Heart right ventricle (tissue), 16 donors: ENCODE data around the gene SHMT1. TPM values are rescaled to one million over a fixed set of nuclear protein-coding genes. Genes with fewer than 3 reads are reported as not detected.
A peak's percentile ranks its signal among the peaks of the same experiment; 100 is the strongest.
"Not testable (repeated sequence)": the region's sequence is repeated elsewhere in the genome, so short reads cannot be mapped to it uniquely, and the experiment has no call there.

Experiments
- ATAC-seq, 8 donors: fragments of 200-7000 bp; cut with Tn5 transposase; one replicate each; pipeline ENCODE4 v1.9.1; 2020; ENCODE audit warnings: mild to moderate bottlenecking in 8 of 8, moderate library complexity in 8 of 8, moderate number of reproducible peaks in 1 of 8
- DNase-seq, 2 donors: peaks; one replicate each; pipeline ENCODE4 v3.0.0-alpha.2; 2020
- H3K27ac ChIP-seq, 10 donors: fragments of 200-600 bp; sonication (generic) in 2 of 10; one replicate each; pipeline versions ENCODE4 v1.5.0 to v1.8.0; 2020 to 2022; ENCODE audit warnings: mild to moderate bottlenecking in 3 of 10
- H3K27me3 ChIP-seq, 7 donors: fragments of 200-600 bp; one replicate each; pipeline ENCODE4 v1.8.0; 2021 to 2022; ENCODE audit warnings: mild to moderate bottlenecking in 2 of 7
- H3K36me3 ChIP-seq, 9 donors: fragments of 200-600 bp; sonication (generic) in 1 of 9; one replicate each; pipeline versions ENCODE4 v1.5.0 to v1.8.0; 2020 to 2022; ENCODE audit warnings: mild to moderate bottlenecking in 2 of 9
- H3K4me1 ChIP-seq, 9 donors: fragments of 200-600 bp; sonication (generic) in 1 of 9; one replicate each; pipeline versions ENCODE4 v1.5.0 to v1.8.0; 2020 to 2022; ENCODE audit warnings: mild to moderate bottlenecking in 4 of 9
- H3K4me3 ChIP-seq, 10 donors: fragments of 200-600 bp; sonication (generic) in 2 of 10; one replicate each; pipeline versions ENCODE4 v1.5.0 to v1.8.0; 2020 to 2022; ENCODE audit warnings: mild to moderate bottlenecking in 7 of 10, moderate library complexity in 2 of 10
- H3K9me3 ChIP-seq, 11 donors: fragments of 200-600 bp in 10 of 11; sonication (generic) in 2 of 11; one replicate each; pipeline versions ENCODE4 v1.5.0 to v1.8.0; 2013 to 2022; ENCODE audit warnings: mild to moderate bottlenecking in 2 of 11, control low read depth in 1 of 11, moderate library complexity in 1 of 11
- WGBS, 2 donors: extraction: QIAGEN DNeasy Blood & Tissue Kit; methylation state at CpG; one replicate each; pipeline ENCODE4 v1.1.7; 2013; ENCODE audit warnings: inconsistent platforms in 1 of 2; 5-methylcytosine and 5-hydroxymethylcytosine counted together
- intact Hi-C, 10 donors: fragments of 100-400 bp; cut with DNase I; formaldehyde crosslinking; loops; one replicate each; pipeline versions ENCODE4 v1.11.1 to v1.14.2; 2022
- polyA plus RNA-seq, 2 donors: library from polyadenylated mRNA; stranded (reverse); fragments of 200-250 nt; gene quantifications; one replicate each; pipeline ENCODE4 v1.2.3, GENCODE V29; 2013
- total RNA-seq, 10 donors: library from RNA; stranded (reverse); fragmentation: NEBNext Ultra II Directional in 3 of 10; extraction: Animal tissue kit (Norgen Biotek cat#: 25700) in 3 of 10; gene quantifications; one replicate each; pipeline versions ENCODE4 v1.2.1 to v1.2.4, GENCODE V29; 2021 to 2023
- TF ChIP-seq, protein P1 (sequence below), 9 donors: fragments of 200-600 bp; sonication (generic) in 2 of 9; IDR thresholded peaks; one replicate each; pipeline versions ENCODE4 v1.5.0 to v1.8.0; 2021 to 2022; ENCODE audit warnings: antibody characterized with exemption in 9 of 9, mild to moderate bottlenecking in 5 of 9, moderate library complexity in 1 of 9
- donor health status: Arrhythmogenic right ventricular cardiomyopathy.
- donor health status: ischemic (EF 13 %, LVEDD 7.1; RV severe dilation, severe dysfunction).
- donor health status: healthy with polysubstance abuse.
- donor health status: DM: no; HTN: yes; CAD: no.
- donor health status: DM: no; HTN: no; CAD: no.
- donor health status: ischemic (EF 25% LVEDD 6.9; RV normal size, moderate dysfunction).
- donor health status: ischemic (EF 25% LVEDD 5.7; RV mildly dilated, moderate dysfunction).
- donor health status: healthy.
- donor health status: DM: yes; HTN: yes; CAD: no.
- donor health status: Ischemic cardiomyopathy.
- donor health status: ischemic (EF 35%, LVEDD 5.7; RV mildly dilated, moderate dysfunction).
- donor health status: nonischemic (EF 11% LVEDD 7.7; RV severe dilation, severe dysfunction).
- donor health status: DM: yes; HTN: yes; CAD: no.
- donor health status: PGD.
- donor health status: ischemic (EF 29% LVEDD 5.4; RV normal size, mild dysfunction).
- donor health status: nonischemic (EF 23%, LVEDD 6.1; RV moderate dilation, normal function).

Gene SHMT1
- total and polyA plus RNA-seq, 12 donors, result 2.7 to 11.6 (median 5.9) TPM

DNA sequence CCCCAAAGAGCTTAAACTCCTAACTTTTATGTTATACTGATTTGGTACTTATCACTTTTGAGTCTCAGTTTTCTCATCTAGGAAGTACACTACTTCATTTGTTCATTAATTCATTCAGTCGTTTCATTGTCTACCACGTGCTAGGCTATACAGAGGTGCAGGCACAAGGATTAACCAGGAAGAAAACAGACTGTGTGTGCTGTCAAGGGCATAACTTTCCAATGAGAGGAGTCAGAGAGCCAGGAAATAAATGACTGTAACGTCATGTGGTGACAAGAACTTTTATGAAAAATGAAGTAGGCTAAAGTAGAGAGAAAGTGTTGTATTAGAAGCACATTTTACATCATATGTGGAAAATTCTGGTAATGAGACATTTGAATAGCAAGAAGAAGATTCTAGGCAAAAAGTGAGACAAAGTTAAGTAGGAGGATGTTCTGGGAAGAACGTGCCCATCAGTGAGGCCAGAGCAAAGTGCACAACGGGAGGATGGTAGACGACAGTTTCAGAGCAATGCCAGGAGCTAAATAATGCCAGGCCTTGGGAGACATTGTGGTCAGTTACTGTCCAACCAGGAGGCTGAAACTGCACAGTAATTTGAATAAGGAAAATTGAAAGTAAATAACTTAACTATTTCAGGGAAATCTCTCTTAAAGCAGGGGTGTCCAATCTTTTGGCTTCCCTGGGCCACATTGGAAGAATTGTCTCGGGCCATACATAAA is 38.7 kb upstream of the SHMT1 start:
- H3K4me1 ChIP-seq, ATAC-seq, DNase-seq, H3K27ac ChIP-seq, H3K27me3 ChIP-seq, H3K4me3 ChIP-seq, intact Hi-C loops, H3K9me3 ChIP-seq, H3K36me3 ChIP-seq: not testable (repeated sequence)
- 62 to 64% methylated on average over 5 to 7 of the region's 7 CpGs for WGBS, 2 donors

GRCh38 chr17:18388728-18389127 is 25.4 kb upstream of the SHMT1 start:
- not testable (repeated sequence) for H3K27me3 ChIP-seq, H3K4me1 ChIP-seq, H3K36me3 ChIP-seq, H3K27ac ChIP-seq, H3K4me3 ChIP-seq, DNase-seq, H3K9me3 ChIP-seq
- 61 to 94% methylated on average over 1 to 3 of the region's 10 CpGs for WGBS, 2 donors
- ATAC-seq, result peak in 4 of 8 donors; percentile 33 to 69 (median 48)
- intact Hi-C loops, result loop anchor here in 1 of 10 donors (10.0 kb wide), 1 partner anchor 64 kb away; no protein-coding TSS in a partner anchor

DNA sequence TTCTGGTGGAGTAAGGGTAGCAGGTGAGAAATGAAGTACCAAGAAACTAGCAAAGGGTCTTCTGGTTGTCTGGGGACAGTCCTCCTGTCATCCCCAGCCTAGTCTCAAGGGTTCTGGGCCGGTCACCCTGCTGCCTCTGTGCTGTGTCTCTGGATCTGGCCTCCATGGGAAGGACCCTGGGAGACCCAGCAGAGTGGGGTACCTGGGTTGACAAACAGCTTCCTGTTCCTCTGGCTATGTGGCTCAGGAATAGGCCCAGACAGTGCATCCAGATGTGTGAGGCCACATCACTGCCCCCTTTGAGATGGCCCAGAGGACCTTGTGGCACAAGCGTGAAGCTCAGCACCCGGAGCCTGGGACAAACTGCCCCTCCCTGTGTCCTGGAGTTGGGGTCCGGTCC is 24.9 kb upstream of the SHMT1 start:
- intact Hi-C loops, result loop anchor here in 1 of 10 donors (10.0 kb wide), 1 partner anchor 63 kb away; no protein-coding TSS in a partner anchor
- not testable (repeated sequence) for H3K9me3 ChIP-seq, H3K27ac ChIP-seq, H3K36me3 ChIP-seq, H3K4me1 ChIP-seq, DNase-seq, H3K4me3 ChIP-seq
- peak in 1 of 8 donors; percentile 11 for ATAC-seq
- peaks cover 0 to 10% (median 9%) of the 10 kb centered on the region in 7 donors for H3K27me3 ChIP-seq
- WGBS, 2 donors, result 81 to 94% methylated on average over 4 of the region's 4 CpGs

DNA sequence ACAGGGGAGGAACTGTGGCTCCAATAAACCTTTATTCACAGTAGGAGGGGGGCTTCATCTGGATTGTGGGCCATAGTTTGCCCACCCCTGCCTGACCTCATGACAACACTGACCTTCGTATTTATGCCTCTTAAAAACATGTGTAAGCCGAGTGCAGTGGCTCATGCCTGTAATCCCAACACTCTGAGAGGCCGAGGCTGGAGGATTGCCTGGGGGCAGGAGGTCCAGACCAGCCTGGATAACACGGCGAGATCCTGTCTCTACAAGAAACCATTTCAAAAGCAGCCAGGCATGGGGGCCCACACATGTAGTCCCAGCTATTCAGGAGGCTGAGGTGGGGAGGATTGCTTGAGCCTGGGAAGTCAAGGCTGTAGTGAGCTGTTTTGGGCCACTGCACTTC is 24.2 kb upstream of the SHMT1 start:
- not testable (repeated sequence) for DNase-seq, ATAC-seq, H3K36me3 ChIP-seq, H3K4me3 ChIP-seq, H3K4me1 ChIP-seq, H3K27ac ChIP-seq, H3K9me3 ChIP-seq
- H3K27me3 ChIP-seq, result peaks cover 0 to 17% (median 16%) of the 10 kb centered on the region in 7 donors
- intact Hi-C loops, result loop anchor here in 1 of 10 donors (10.0 kb wide), 1 partner anchor 63 kb away; no protein-coding TSS in a partner anchor
- WGBS, 2 donors, result 85 to 90% methylated on average over 5 of the region's 5 CpGs

DNA sequence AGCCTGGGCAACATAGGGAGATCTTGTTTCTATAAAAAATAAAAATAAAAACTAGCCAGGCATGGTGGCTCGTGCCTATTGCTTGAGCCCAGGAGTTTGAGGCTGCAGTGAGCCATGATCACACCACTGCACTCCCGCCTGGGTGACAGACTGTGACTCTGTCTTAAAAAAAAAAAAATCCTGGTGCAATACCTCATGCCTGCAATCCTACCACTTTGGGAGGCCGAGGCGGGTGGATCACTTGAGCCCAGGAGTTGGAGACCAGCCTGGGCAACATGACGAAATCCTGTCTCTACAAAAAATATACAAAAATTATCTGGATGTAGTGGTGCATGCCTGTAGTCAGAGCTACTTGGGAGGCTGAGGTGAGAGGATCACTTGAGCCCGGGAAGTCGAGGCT is 20.9 kb upstream of the SHMT1 start:
- DNase-seq, H3K36me3 ChIP-seq, H3K4me1 ChIP-seq, H3K27ac ChIP-seq, H3K4me3 ChIP-seq, ATAC-seq, H3K9me3 ChIP-seq: not testable (repeated sequence)
- peaks cover 0 to 48% (median 43%) of the 10 kb centered on the region in 7 donors for H3K27me3 ChIP-seq
- WGBS, 2 donors, result 84 to 87% methylated on average over 7 of the region's 7 CpGs
- intact Hi-C loops, result loop anchor here in 1 of 10 donors (10.0 kb wide), 1 partner anchor 59 kb away; no protein-coding TSS in a partner anchor

- DNase-seq, H3K4me3 ChIP-seq, H3K9me3 ChIP-seq, H3K4me1 ChIP-seq, H3K36me3 ChIP-seq, H3K27ac ChIP-seq: not testable (repeated sequence)
- WGBS, 2 donors, result 11 to 16% methylated on average over 29 to 36 of the region's 36 CpGs
- peaks cover 0 to 48% (median 43%) of the 10 kb centered on the region in 7 donors for H3K27me3 ChIP-seq
- intact Hi-C loops, result loop anchor here in 1 of 10 donors (10.0 kb wide), 1 partner anchor 58 kb away; no protein-coding TSS in a partner anchor
- peak in 1 of 8 donors; percentile 51 for ATAC-seq
Observed at GRCh38 chr17:18383079-18383481, 19.7 kb upstream of the SHMT1 start.

GRCh38 chr17:18382441-18383078 is 19.2 kb upstream of the SHMT1 start:
- no peak overlapping the region for H3K4me3 ChIP-seq
- DNase-seq (no peak), ATAC-seq (no peak)
- peaks cover 0 to 4% (median 0%) of the 10 kb centered on the region in 9 donors for H3K4me1 ChIP-seq
- TF ChIP-seq, protein P1, sequence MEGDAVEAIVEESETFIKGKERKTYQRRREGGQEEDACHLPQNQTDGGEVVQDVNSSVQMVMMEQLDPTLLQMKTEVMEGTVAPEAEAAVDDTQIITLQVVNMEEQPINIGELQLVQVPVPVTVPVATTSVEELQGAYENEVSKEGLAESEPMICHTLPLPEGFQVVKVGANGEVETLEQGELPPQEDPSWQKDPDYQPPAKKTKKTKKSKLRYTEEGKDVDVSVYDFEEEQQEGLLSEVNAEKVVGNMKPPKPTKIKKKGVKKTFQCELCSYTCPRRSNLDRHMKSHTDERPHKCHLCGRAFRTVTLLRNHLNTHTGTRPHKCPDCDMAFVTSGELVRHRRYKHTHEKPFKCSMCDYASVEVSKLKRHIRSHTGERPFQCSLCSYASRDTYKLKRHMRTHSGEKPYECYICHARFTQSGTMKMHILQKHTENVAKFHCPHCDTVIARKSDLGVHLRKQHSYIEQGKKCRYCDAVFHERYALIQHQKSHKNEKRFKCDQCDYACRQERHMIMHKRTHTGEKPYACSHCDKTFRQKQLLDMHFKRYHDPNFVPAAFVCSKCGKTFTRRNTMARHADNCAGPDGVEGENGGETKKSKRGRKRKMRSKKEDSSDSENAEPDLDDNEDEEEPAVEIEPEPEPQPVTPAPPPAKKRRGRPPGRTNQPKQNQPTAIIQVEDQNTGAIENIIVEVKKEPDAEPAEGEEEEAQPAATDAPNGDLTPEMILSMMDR (IDR thresholded peaks at IDR 0.05), result no peak
- H3K27ac ChIP-seq, result no peak overlapping the region
- 55 to 62% methylated on average over 34 to 36 of the region's 36 CpGs for WGBS, 2 donors
- H3K9me3 ChIP-seq, result no peaks in the 10 kb centered on the region
- intact Hi-C loops, result loop anchor here in 1 of 10 donors (10.0 kb wide), 1 partner anchor 58 kb away; no protein-coding TSS in a partner anchor
- no peaks in the 10 kb centered on the region for H3K36me3 ChIP-seq
- peaks cover 0 to 48% (median 43%) of the 10 kb centered on the region in 7 donors for H3K27me3 ChIP-seq
